Activated B cell treated with CpG ODN at 0.5 μM for 24 hours (primary cell): ENCODE measurements around the gene NAV1. TPM values are rescaled to one million over a fixed set of nuclear protein-coding genes. Genes with fewer than 3 reads are reported as not detected.
"Not testable (repeated sequence)": the region's sequence is repeated elsewhere in the genome, so short reads cannot be mapped to it uniquely, and the experiment has no call there.

ENCODE experiments used
- ATAC-seq: fragments of 200-7000 bp; cut with Tn5 transposase; one replicate; pipeline ENCODE4 v1.10.0; 2021; ENCODE audit warnings: low read depth, mild to moderate bottlenecking, moderate library complexity
- CTCF ChIA-PET: fragments of 350-600 bp; sonication (Branson Sonifier 250); formaldehyde crosslinking; loops from one replicate; lab custom pipeline; 2021; ENCODE audit warnings: antibody characterized with exemption; lab: Charles Lee
- POLR2A ChIA-PET: fragments of 350-600 bp; sonication (Branson Sonifier 250); formaldehyde crosslinking; loops from one replicate; lab custom pipeline; 2021; ENCODE audit warnings: antibody characterized with exemption; lab: Charles Lee
- DNase-seq: peaks from one replicate; pipeline ENCODE4 v3.0.0; 2022
- H3K27ac Mint-ChIP-seq: one replicate; pipeline ENCODE4 v1.8.0; 2020; ENCODE audit warnings: mixed read lengths
- H3K27me3 Mint-ChIP-seq: one replicate; pipeline ENCODE4 v1.8.0; 2021; ENCODE audit warnings: mixed read lengths
- H3K36me3 Mint-ChIP-seq: one replicate; pipeline ENCODE4 v1.8.0; 2021; ENCODE audit warnings: low read depth, mixed read lengths
- H3K4me1 Mint-ChIP-seq: one replicate; pipeline ENCODE4 v1.8.0; 2021; ENCODE audit warnings: mixed read lengths
- H3K4me3 Mint-ChIP-seq: one replicate; pipeline ENCODE4 v1.8.0; 2020; ENCODE audit warnings: mild to moderate bottlenecking, mixed read lengths
- H3K9me3 Mint-ChIP-seq: one replicate; pipeline ENCODE4 v1.8.0; 2020; ENCODE audit warnings: mixed read lengths
- intact Hi-C: fragments of 100-400 bp; cut with micrococcal nuclease; formaldehyde crosslinking; loops from one replicate; pipeline ENCODE4 v1.15.1; 2024
- total RNA-seq: library from RNA; stranded (reverse); gene quantifications from 2 replicates; pipeline ENCODE4 v1.2.3, GENCODE V29; 2022
- TF ChIP-seq, protein P1 (sequence below): fragments of 200-600 bp; IDR thresholded peaks from one replicate; pipeline ENCODE4 v1.8.0; 2022; ENCODE audit warnings: antibody characterized with exemption, mild to moderate bottlenecking

Gene NAV1
- total RNA-seq, 1 donor from 2014 or later: 2.0 TPM

DNA sequence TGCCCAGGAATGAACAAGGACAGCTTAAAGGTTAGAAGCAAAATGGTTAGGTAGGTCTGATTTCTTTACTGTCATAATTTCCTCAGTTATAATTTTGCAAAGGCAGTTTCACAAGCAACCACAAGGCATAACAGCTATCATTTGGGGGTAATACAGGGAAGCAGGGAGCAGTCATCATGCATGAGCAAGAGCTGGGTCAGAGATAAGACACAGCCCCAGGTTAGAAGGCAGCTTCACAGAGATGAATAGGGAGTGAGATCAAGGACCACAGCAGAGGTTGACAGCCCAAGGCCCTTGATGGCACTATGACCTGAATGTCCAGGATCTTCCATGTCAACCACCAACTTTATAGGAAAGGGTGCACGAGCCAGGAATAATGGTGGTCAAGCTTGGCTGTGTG lies 23.0 kb upstream of the NAV1 start:
- intact Hi-C loops: no loop called here
- ATAC-seq (no peak), DNase-seq (no peak)
- POLR2A ChIA-PET: no interaction called here
- H3K27me3 Mint-ChIP-seq: no peaks in the 10 kb centered on the region
- CTCF ChIA-PET: interaction anchor here (1.0 to 5.6 kb wide), 4 partner anchors 9 to 68 kb away, joined by 3 to 219 read pairs (median 5); partner anchors contain the start of gene CSRP1
- H3K36me3 Mint-ChIP-seq: peaks cover 5% of the 10 kb centered on the region
- H3K4me1 Mint-ChIP-seq: peaks cover 8% of the 10 kb centered on the region
- no peak overlapping the region for H3K4me3 Mint-ChIP-seq
- TF ChIP-seq, protein P1, sequence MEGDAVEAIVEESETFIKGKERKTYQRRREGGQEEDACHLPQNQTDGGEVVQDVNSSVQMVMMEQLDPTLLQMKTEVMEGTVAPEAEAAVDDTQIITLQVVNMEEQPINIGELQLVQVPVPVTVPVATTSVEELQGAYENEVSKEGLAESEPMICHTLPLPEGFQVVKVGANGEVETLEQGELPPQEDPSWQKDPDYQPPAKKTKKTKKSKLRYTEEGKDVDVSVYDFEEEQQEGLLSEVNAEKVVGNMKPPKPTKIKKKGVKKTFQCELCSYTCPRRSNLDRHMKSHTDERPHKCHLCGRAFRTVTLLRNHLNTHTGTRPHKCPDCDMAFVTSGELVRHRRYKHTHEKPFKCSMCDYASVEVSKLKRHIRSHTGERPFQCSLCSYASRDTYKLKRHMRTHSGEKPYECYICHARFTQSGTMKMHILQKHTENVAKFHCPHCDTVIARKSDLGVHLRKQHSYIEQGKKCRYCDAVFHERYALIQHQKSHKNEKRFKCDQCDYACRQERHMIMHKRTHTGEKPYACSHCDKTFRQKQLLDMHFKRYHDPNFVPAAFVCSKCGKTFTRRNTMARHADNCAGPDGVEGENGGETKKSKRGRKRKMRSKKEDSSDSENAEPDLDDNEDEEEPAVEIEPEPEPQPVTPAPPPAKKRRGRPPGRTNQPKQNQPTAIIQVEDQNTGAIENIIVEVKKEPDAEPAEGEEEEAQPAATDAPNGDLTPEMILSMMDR: no peak
- no peak overlapping the region for H3K27ac Mint-ChIP-seq
- no peaks in the 10 kb centered on the region for H3K9me3 Mint-ChIP-seq

DNA sequence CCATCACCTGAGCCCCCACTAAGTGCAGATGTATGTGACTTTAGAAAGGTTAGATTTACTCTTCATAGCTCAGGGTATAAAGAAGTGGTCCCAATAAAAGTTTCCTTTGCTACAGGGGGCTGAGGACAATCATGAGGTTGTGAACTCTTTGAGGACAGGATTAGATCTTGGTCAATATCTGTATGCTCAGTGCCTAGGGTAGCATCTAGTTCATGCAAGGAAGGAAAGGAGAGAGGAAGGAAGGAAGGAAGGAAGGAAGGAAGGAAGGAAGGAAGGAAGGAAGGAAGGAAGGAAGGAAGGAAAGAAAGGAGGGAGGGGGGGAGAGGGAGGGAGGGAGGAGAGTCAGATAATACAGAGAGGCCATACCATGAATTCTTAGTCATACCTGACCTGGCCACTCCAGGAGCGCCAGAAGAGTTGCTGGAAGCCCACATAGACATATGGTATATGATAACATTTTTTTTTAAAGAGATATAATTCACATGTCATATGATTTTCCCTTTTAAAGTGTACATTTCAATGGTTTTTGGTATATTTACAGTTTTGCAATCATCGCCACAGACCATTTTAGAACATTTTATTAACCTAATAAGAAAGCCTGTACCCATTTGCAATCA lies 22.3 kb upstream of the NAV1 start:
- CTCF ChIA-PET: interaction anchor here (0.6 to 5.6 kb wide), 4 partner anchors 10 to 192 kb away, joined by 3 to 219 read pairs (median 5); partner anchors contain the start of gene CSRP1
- intact Hi-C loops: no loop called here
- no peaks in the 10 kb centered on the region for H3K27me3 Mint-ChIP-seq
- peaks cover 6% of the 10 kb centered on the region for H3K4me1 Mint-ChIP-seq
- H3K4me3 Mint-ChIP-seq: no peak overlapping the region
- peaks cover 7% of the 10 kb centered on the region for H3K36me3 Mint-ChIP-seq
- ATAC-seq (no peak), DNase-seq (no peak)
- H3K27ac Mint-ChIP-seq: no peak overlapping the region
- TF ChIP-seq, protein P1: no peak
- no peaks in the 10 kb centered on the region for H3K9me3 Mint-ChIP-seq
- POLR2A ChIA-PET: no interaction called here

DNA sequence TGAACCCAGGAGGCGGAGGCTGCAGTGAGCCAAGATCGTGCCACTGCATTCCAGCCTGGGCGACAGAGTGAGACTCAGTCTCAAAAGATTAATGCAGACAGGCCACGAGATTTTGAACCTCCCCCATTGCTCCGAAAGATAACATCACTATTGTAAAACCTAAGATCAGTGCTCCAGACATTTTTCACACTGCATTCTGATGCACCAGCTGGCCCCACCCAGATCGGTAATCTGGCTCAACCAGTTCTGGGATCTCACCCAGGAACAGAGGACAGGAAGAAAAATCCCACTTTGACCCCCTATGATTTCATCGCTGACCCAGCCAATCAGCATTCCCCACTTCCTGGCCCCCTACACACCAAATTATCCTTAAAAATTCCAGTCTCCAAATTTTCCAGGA lies 21.3 kb upstream of the NAV1 start:
- H3K36me3 Mint-ChIP-seq: peaks cover 12% of the 10 kb centered on the region
- no peak overlapping the region for H3K4me3 Mint-ChIP-seq
- no peak for DNase-seq
- no peaks in the 10 kb centered on the region for H3K27me3 Mint-ChIP-seq
- TF ChIP-seq, protein P1: no peak
- ATAC-seq: no peak
- CTCF ChIA-PET: interaction anchor here (0.6 kb wide), 1 partner anchor 191 kb away, joined by 3 read pairs; no protein-coding TSS in a partner anchor
- no peak overlapping the region for H3K27ac Mint-ChIP-seq
- H3K4me1 Mint-ChIP-seq: peaks cover 2% of the 10 kb centered on the region
- intact Hi-C loops: no loop called here
- peaks cover 3% of the 10 kb centered on the region for H3K9me3 Mint-ChIP-seq
- POLR2A ChIA-PET: no interaction called here

DNA sequence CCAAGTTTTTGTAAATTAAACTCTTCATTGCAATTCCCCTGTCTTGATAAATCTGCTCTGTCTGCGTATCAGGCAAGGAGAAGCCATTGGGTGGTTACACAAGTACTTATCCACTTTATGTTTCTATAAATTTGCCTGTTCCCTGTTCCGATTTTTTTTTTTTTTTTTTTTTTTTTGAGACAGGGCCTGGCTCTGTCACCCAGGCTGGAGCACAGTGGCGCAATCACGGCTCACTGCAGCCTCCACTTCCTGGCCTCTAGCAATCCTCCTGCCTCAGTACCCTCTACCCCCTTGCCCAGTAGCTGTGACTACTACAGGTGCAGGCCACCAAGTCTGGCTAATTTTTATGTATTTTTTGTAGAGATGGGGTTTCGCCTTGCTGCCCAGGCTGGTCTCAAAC lies 20.9 kb upstream of the NAV1 start:
- no peaks in the 10 kb centered on the region for H3K27me3 Mint-ChIP-seq
- POLR2A ChIA-PET: no interaction called here
- intact Hi-C loops: no loop called here
- TF ChIP-seq, protein P1: no peak
- no peaks in the 10 kb centered on the region for H3K4me1 Mint-ChIP-seq
- ATAC-seq: no peak
- H3K4me3 Mint-ChIP-seq: no peak overlapping the region
- no peak for DNase-seq
- H3K9me3 Mint-ChIP-seq: peaks cover 3% of the 10 kb centered on the region
- CTCF ChIA-PET: no interaction called here
- H3K27ac Mint-ChIP-seq: no peak overlapping the region
- peaks cover 12% of the 10 kb centered on the region for H3K36me3 Mint-ChIP-seq

DNA sequence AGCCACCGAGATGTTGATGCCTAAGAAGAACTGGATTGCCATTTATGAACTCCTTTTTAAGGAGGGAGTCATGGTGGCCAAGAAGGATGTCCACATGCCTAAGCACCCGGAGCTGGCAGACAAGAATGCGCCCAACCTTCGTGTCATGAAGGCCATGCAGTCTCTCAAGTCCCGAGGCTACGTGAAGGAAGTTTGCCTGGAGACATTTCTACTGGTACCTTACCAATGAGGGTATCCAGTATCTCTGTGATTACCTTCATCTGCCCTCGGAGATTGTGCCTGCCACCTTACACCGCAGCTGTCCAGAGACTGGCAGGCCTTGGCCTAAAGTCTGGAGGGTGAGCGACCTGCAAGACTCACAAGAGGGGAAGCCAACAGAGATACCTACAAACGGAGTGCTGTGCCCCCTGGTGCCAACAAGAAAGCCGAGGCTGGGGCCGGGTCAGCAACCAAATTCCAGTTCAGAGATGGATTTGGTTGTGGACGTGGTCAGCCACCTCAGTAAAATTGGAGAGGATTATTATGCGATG lies 18.8 kb upstream of the NAV1 start:
- POLR2A ChIA-PET, H3K4me1 Mint-ChIP-seq, H3K9me3 Mint-ChIP-seq, intact Hi-C loops, H3K27me3 Mint-ChIP-seq, H3K27ac Mint-ChIP-seq, ATAC-seq, DNase-seq, H3K4me3 Mint-ChIP-seq: not testable (repeated sequence)
- CTCF ChIA-PET: interaction anchor here (1.3 kb wide), 1 partner anchor 38 kb away, joined by 4 read pairs; no protein-coding TSS in a partner anchor
- H3K36me3 Mint-ChIP-seq: peaks cover 18% of the 10 kb centered on the region
